ENCODE results near the gene NF2.
"Not testable (repeated sequence)": the region's sequence is repeated elsewhere in the genome, so short reads cannot be mapped to it uniquely, and the experiment has no call there.

The NF2 gene

GRCh38 chr22:29581799-29582198 is 21.6 kb upstream of the NF2 start:
- H3K27ac ChIP-seq = peak overlapping the region; percentile 80
- TF ChIP-seq, protein P1, sequence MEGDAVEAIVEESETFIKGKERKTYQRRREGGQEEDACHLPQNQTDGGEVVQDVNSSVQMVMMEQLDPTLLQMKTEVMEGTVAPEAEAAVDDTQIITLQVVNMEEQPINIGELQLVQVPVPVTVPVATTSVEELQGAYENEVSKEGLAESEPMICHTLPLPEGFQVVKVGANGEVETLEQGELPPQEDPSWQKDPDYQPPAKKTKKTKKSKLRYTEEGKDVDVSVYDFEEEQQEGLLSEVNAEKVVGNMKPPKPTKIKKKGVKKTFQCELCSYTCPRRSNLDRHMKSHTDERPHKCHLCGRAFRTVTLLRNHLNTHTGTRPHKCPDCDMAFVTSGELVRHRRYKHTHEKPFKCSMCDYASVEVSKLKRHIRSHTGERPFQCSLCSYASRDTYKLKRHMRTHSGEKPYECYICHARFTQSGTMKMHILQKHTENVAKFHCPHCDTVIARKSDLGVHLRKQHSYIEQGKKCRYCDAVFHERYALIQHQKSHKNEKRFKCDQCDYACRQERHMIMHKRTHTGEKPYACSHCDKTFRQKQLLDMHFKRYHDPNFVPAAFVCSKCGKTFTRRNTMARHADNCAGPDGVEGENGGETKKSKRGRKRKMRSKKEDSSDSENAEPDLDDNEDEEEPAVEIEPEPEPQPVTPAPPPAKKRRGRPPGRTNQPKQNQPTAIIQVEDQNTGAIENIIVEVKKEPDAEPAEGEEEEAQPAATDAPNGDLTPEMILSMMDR (IDR thresholded peaks at IDR 0.05) = no peak
- TF ChIP-seq ZFX (IDR thresholded peaks at IDR 0.05; ENCODE audit: borderline replicate concordance) = no peak

DNA sequence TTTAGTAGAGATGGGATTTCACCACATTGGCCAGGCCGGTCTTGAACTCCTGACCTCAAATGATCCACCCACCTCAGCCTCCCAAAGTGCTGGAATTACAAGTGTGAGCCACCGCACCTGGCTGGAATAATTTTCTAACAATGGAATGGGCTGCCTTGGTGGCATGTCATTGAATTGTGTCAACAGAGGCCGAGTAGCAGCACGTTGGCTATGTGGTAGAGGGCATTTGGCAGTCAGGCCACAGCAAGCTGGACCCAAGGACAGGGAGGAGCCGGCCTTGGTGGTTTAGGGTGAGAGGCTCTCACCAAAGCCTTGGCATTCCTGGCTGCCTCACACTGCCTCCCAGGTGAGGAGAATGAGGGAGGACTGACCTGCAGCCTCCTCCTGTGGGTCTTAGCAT is 18.5 kb upstream of the NF2 start:
- TF ChIP-seq ZFX (IDR thresholded peaks at IDR 0.05; ENCODE audit: borderline replicate concordance) = no peak
- TF ChIP-seq, protein P1 (IDR thresholded peaks at IDR 0.05) = no peak
- H3K27ac ChIP-seq = no peak overlapping the region

GRCh38 chr22:29586193-29586705 is 17.2 kb upstream of the NF2 start:
- not testable (repeated sequence) for H3K27ac ChIP-seq

- TF ChIP-seq, protein P1 (IDR thresholded peaks at IDR 0.05) = no peak
- no peak for TF ChIP-seq ZFX (IDR thresholded peaks at IDR 0.05; ENCODE audit: borderline replicate concordance)
- H3K27ac ChIP-seq = no peak overlapping the region
These were observed 15.3 kb upstream of the NF2 start for GRCh38 chr22:29587938-29588699.

- no peak overlapping the region for H3K27ac ChIP-seq
- TF ChIP-seq, protein P1 (IDR thresholded peaks at IDR 0.05) = no peak
- no peak for TF ChIP-seq ZFX (IDR thresholded peaks at IDR 0.05; ENCODE audit: borderline replicate concordance)
These were observed 9.5 kb upstream of the NF2 start for GRCh38 chr22:29593923-29594322.

GRCh38 chr22:29594447-29594846 is 9.0 kb upstream of the NF2 start:
- H3K27ac ChIP-seq = not testable (repeated sequence)

GRCh38 chr22:29596408-29596807 is 7.0 kb upstream of the NF2 start:
- TF ChIP-seq, protein P1 (IDR thresholded peaks at IDR 0.05) = no peak
- no peak for TF ChIP-seq ZFX (IDR thresholded peaks at IDR 0.05; ENCODE audit: borderline replicate concordance)
- peak overlapping the region; percentile 71 for H3K27ac ChIP-seq

DNA sequence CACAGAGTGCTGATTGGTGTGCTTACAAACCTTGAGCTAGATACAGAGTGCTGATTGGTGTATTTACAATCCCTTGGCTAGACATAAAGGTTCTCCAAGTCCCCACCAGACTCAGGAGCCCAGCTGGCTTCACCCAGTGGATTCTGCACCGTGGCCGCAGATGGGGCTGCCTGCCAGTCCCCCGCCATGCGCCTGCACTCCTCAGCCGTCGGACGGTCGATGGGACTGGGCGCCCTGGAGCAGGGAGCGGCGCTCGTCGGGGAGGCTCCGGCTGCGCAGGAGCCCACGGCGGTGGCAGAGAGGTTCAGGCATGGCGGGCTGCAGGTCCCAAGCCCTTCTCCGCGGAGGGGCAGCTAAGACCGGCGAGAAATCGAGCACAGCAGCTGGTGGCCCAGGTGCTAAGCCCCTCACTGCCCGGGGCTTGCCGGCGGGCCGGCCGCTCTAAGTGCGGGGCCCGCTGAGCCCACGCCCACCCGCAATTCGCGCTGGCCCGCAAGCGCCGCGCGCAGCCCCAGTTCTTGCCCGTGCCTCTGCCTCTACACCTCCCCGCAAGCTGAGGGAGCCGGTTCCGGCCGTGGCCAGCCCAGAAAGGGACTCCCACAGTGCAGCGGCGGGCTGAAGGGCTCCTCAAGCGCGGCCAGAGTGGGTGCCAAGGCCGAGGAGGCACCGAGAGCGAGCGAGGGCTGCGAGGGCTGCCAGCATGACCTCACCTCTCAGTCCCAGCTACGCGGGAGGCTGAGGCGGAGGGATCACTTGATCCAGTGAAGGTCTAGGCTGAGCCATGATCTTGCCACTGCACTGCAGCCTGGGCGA is 5.4 kb upstream of the NF2 start:
- H3K27ac ChIP-seq = peak overlapping the region; percentile 71
